ENCODE results near the gene WDR47.

GRCh38 chr1:108962681-108963051 lies 79.2 kb downstream of the WDR47 start:
- no peak for TF ChIP-seq POLR2AphosphoS5 (IDR thresholded peaks at IDR 0.05)
- TF ChIP-seq POLR2A (IDR thresholded peaks at IDR 0.05) = no peak
- no peak for TF ChIP-seq CTCF (IDR thresholded peaks at IDR 0.05)

All from prostate gland (tissue), 2 donors.